ENCODE data around the gene ETS2. TPM values are rescaled to one million over a fixed set of nuclear protein-coding genes. Genes with fewer than 3 reads are reported as not detected.

ETS2 gene
- total and polyA plus RNA-seq, 2 of the 4 experiments (the other 2 are of a cell fraction) = 21.3 to 21.7 TPM

- no peak for TF ChIP-seq ELK1 (IDR thresholded peaks at IDR 0.05; ENCODE audit: borderline replicate concordance, low read depth, low read length)
Measured at GRCh38 chr21:38804030-38804788, 1.5 kb upstream of the ETS2 start (continued).

- POLR2A ChIA-PET (ENCODE audit: unreplicated experiment) = interaction anchor here (0.6 kb wide), 1 partner anchor 200 kb away, joined by 5 read pairs; no protein-coding TSS in a partner anchor
- peak overlapping the region; percentile 95 for H3K4me3 ChIP-seq (ENCODE audit: insufficient read depth, low read depth, low read length)
- H2AK9ac ChIP-seq (replicated peaks; ENCODE audit: low read depth, low read length, poor library complexity) = peak overlapping the region; percentile 35
- peak overlapping the region; percentile 83 for H2BK120ac ChIP-seq (ENCODE audit: low read depth, low read length)
- H3K79me1 ChIP-seq (ENCODE audit: low read depth in 1 of 2, low read length in 2 of 2) = peaks cover 0 to 32% of the 10 kb centered on the region in 2 experiments; a peak in 2 of 4 replicates
- dilution Hi-C loops (cut with HindIII; ENCODE audit: low sequenced_read_pairs, unreplicated experiment) (no loop called here), in situ Hi-C loops (cut with MboI; ENCODE audit: low sequenced_read_pairs) (loop anchor here (5.0 to 10.0 kb wide), 2 partner anchors 50 to 322 kb away; no protein-coding TSS in a partner anchor), intact Hi-C loops (cut with micrococcal nuclease) (loop anchor here (1.0 to 10.0 kb wide), 8 partner anchors 32 to 333 kb away; no protein-coding TSS in a partner anchor)
- H3K9me3 ChIP-seq (ENCODE audit: control insufficient read depth, insufficient read depth, low read length) = no peaks in the 10 kb centered on the region
- H4K5ac ChIP-seq (ENCODE audit: low read depth, low read length) = peak overlapping the region; percentile 14
- peak overlapping the region; percentile 89 for H3K14ac ChIP-seq (replicated peaks; ENCODE audit: low read depth, low read length)
- peaks cover 20% of the 10 kb centered on the region for H3K9me1 ChIP-seq (ENCODE audit: insufficient read depth, low read length)
- H3K27me3 ChIP-seq (ENCODE audit: control insufficient read depth, insufficient read depth, low read length) = no peaks in the 10 kb centered on the region
- DNase-seq (peak; percentile 54), ATAC-seq (ENCODE audit: low read depth) (peak; percentile 17)
- peak overlapping the region; percentile 16; the same call in 1 of the 2 replicates for H3K18ac ChIP-seq (ENCODE audit: low read depth, low read length)
- TF ChIP-seq RAD21 (IDR thresholded peaks at IDR 0.05; ENCODE audit: low read length) (peak; percentile 45), USF2 (IDR thresholded peaks at IDR 0.05; ENCODE audit: low read depth, low read length) (0 out of 2 replicates have a peak, but pooled peaks have one; percentile 23), SMC3 (IDR thresholded peaks at IDR 0.05; ENCODE audit: low read depth, low read length) (peak; percentile 35), ELK1 (IDR thresholded peaks at IDR 0.05; ENCODE audit: borderline replicate concordance, low read depth, low read length) (no peak), RFX5 (IDR thresholded peaks at IDR 0.05; ENCODE audit: low read depth, low read length) (no peak)
- TF ChIP-seq, protein P1, sequence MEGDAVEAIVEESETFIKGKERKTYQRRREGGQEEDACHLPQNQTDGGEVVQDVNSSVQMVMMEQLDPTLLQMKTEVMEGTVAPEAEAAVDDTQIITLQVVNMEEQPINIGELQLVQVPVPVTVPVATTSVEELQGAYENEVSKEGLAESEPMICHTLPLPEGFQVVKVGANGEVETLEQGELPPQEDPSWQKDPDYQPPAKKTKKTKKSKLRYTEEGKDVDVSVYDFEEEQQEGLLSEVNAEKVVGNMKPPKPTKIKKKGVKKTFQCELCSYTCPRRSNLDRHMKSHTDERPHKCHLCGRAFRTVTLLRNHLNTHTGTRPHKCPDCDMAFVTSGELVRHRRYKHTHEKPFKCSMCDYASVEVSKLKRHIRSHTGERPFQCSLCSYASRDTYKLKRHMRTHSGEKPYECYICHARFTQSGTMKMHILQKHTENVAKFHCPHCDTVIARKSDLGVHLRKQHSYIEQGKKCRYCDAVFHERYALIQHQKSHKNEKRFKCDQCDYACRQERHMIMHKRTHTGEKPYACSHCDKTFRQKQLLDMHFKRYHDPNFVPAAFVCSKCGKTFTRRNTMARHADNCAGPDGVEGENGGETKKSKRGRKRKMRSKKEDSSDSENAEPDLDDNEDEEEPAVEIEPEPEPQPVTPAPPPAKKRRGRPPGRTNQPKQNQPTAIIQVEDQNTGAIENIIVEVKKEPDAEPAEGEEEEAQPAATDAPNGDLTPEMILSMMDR (conservative IDR thresholded peaks at IDR 0.05; ENCODE audit: low read depth, low read length) = peak; percentile 38; the same call in 1 of the 2 replicates
- peak overlapping the region; percentile 62 for H2AK5ac ChIP-seq (ENCODE audit: low read depth, low read length)
- peak overlapping the region; percentile 78; the same call in 2 of the 3 replicates for H2BK15ac ChIP-seq (ENCODE audit: low read depth, low read length)
- peak overlapping the region; percentile 75 for H4K91ac ChIP-seq (ENCODE audit: insufficient read depth, low read depth, low read length)
- peaks cover 14% of the 10 kb centered on the region for H3K36me3 ChIP-seq (ENCODE audit: control insufficient read depth, insufficient read depth, low read length)
- peak overlapping the region; percentile 89 for H3K23ac ChIP-seq (ENCODE audit: low read depth, low read length)
- BruUV-seq (replicated peaks) = no TSS peak
- peak overlapping the region; percentile 83; the same call in 1 of the 2 replicates for H3K56ac ChIP-seq (ENCODE audit: extremely low read depth, insufficient read depth, low read length)
- peak overlapping the region; percentile 89 for H2AFZ ChIP-seq (replicated peaks; ENCODE audit: low read length, poor library complexity)
- H3K4ac ChIP-seq (ENCODE audit: low read depth, low read length) = peak overlapping the region; percentile 85
- WGBS, 2 experiments (ENCODE audit: extremely low coverage in 2 of 2, insufficient read length in 1 of 2) = 17% methylated on average over 13 of the region's 26 CpGs; no CpG with 5 or more reads in 1 of the 2 experiments
- peak overlapping the region; percentile 80 for H3K4me2 ChIP-seq (ENCODE audit: low read depth, low read length)
- H4K20me1 ChIP-seq (ENCODE audit: insufficient read depth, low read length) = peaks cover 36% of the 10 kb centered on the region
- H3K9ac ChIP-seq (ENCODE audit: low read depth, low read length) = peak overlapping the region; percentile 65
- CTCF ChIA-PET = interaction anchor here (1.2 kb wide), 1 partner anchor 15 kb away, joined by 3 read pairs; no protein-coding TSS in a partner anchor
- H2BK5ac ChIP-seq (ENCODE audit: low read depth, low read length, poor library complexity, severe bottlenecking) = peak overlapping the region; percentile 63
- H2BK20ac ChIP-seq (ENCODE audit: low read depth, low read length) = peak overlapping the region; percentile 82
- H3K27ac ChIP-seq (ENCODE audit: insufficient read depth, low read length) = peak overlapping the region; percentile 70
- H3K4me1 ChIP-seq (ENCODE audit: control insufficient read depth, insufficient read depth, low read length) = peaks cover 25% of the 10 kb centered on the region
- H4K8ac ChIP-seq (ENCODE audit: low read depth in 2 of 2, low read length in 2 of 2) = peak overlapping the region; percentile 30 to 80
Measured at GRCh38 chr21:38804789-38805327, 871 bp upstream of the ETS2 start.

Measured in IMR-90 (cell line).